ENCODE results near the gene ZWILCH. TPM values are rescaled to one million over a fixed set of nuclear protein-coding genes. Genes with fewer than 3 reads are reported as not detected.
"Not testable (repeated sequence)": the region's sequence is repeated elsewhere in the genome, so short reads cannot be mapped to it uniquely, and the experiment has no call there.

The ZWILCH gene
- total RNA-seq, 1 experiment from 2014 or later = 87.0 TPM

DNA sequence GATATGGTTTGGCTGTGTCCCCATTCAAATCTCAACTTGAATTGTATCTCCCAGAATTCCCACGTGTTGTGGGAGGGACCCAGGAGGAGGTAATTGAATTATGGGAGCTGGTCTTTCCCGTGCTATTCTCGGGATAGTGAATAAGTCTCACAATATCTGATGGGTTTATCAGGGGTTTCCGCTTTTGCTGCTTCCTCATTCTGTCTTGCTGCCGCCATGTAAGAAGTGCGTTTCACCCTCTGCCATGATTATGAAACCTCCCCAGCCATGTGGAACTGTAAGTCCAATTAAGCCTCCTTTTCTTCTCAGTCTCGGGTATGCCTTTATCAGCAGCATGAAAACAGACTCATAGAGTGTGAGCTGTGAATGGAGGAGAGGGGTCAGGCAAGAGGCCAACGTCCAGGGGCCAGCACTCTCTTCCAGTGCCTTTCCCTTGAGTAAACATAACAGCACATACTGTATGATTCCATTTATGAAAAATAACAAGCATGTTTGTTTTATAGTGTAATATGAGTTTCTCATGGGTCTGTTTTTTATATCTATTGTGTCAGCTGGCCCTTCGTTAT is 76.9 kb downstream of the ZWILCH start:
- DNase-seq (ENCODE audit: low read depth) = no peak

DNA sequence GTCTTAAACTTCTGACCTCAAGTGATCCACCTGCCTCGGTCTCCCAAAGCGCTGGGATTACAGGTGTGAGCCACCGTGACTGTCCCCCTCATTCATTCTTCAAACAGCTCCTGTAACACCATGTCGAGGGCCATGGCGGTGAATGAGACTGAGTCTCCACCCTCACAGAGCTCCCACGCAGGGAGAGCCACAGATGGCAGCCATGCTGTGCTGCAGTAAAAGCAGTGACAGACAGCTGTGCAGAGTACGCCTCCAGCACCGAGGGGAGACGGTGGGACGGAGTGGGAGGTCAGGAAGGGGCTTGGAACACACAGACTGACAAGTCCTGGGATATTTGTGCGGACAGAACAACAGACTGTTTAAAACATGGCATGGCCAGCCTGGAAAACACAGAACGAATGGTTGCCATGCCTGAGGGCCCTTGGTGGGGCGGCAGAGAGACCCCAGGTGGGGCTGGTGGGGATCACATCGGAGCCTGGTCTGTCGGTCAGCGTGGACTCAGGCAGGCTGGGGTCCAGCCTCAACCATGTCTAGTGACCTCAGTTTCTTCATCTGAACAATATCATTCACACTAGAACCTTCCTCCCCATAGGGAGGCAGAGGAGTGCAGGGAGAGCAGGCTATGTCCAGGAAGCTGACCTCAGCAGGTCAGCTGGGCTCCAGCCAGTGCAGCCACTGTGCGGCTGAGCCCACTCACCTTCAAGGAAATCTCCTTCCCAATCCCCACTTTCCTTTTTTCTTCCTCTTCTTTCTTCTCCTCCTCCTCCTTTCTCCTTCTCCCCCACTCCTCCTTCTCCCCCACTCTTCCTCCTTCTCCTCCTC is 81.2 kb downstream of the ZWILCH start:
- DNase-seq (ENCODE audit: low read depth) = no peak

DNA sequence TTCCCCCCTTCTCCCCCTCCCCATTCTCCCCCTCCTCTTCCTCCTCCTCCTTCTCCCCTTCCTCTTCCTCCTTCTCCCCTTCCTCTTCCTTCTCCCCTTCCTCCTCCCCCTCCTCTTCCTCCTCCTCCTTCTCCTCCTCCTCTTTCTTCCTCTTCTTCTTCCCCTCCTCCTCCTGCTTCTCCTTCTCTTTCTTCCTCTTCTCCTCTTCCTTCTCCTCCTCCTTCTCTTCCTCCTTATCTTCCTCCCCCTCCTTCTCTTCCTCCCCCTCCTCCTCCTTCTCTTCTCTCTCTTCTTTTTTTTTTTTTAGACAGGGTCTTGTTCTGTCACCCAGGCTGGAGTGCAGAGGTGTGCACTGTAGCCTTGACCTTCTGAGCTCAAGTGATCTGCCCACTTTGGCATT is 81.9 kb downstream of the ZWILCH start:
- no peak for DNase-seq (ENCODE audit: low read depth)

- DNase-seq (ENCODE audit: low read depth) = no peak
Observed at GRCh38 chr15:66587749-66588148, 82.6 kb downstream of the ZWILCH start.

GRCh38 chr15:66588537-66588936 is 83.4 kb downstream of the ZWILCH start:
- DNase-seq (ENCODE audit: low read depth) = no peak

- no peak for DNase-seq (ENCODE audit: low read depth)
Observed at GRCh38 chr15:66588971-66589370, 83.8 kb downstream of the ZWILCH start.

- DNase-seq (ENCODE audit: low read depth) = not testable (repeated sequence)
Observed at GRCh38 chr15:66589429-66589828, 84.3 kb downstream of the ZWILCH start.

DNA sequence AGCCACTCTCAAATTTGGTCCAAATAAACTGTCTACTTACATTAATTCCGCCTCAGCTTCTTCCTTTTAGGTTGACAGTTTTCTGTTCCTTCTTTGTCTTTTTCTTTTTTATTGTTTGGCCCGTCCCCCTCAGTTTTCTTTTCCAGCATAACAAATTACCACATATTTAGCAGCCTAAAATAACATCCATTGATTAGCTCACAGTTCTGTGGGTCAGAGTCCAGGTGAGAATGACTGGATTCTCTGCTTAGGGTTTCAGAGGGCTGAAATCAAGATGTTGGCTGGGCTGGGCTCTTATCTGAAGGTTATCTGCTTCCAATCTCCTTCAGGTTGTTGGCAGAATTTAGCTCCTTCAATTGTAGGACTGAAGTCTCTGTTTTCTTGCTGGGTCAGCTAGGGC is 85.3 kb downstream of the ZWILCH start:
- DNase-seq (ENCODE audit: low read depth) = no peak

- DNase-seq (ENCODE audit: low read depth) = no peak
Observed at GRCh38 chr15:66591322-66591862, 86.3 kb downstream of the ZWILCH start.

GRCh38 chr15:66592505-66593218 is 87.5 kb downstream of the ZWILCH start:
- DNase-seq (ENCODE audit: low read depth) = no peak

DNA sequence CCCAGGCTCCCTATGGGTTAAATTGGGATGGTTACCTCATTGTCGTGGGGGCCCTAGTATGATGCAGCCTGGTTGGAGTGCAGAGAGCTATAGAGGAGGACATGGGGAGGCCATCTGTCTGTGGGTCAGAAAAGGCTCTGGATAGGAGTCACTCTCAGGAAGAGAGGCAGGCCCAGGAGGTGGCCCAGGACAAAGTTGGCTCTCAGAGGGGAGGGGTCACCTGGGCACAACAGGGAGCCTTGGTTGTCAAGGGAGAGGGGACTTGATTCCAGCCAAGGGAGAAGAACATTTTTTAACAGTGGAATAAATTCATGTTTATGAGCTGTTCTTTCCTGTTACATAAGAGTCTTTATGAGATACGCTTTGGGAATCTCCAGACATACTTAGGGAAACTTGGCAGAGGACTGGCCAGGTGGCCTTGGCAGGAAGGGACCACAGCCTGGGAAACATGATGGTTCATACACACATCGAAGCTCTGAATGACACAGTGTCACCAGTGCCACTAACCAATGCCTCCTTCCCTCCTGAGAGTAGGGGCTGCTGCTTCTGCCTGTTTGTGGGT is 88.2 kb downstream of the ZWILCH start:
- DNase-seq (ENCODE audit: low read depth) = no peak

GRCh38 chr15:66594344-66594743 is 89.2 kb downstream of the ZWILCH start:
- DNase-seq (ENCODE audit: low read depth) = no peak

- DNase-seq (ENCODE audit: low read depth) = no peak
Observed at GRCh38 chr15:66594836-66595235, 89.7 kb downstream of the ZWILCH start.

GRCh38 chr15:66595332-66595731 is 90.2 kb downstream of the ZWILCH start:
- DNase-seq (ENCODE audit: low read depth) = no peak

- peak; percentile 18 for DNase-seq (ENCODE audit: low read depth)
Observed at GRCh38 chr15:66595931-66596545, 90.9 kb downstream of the ZWILCH start.

- no peak for DNase-seq (ENCODE audit: low read depth)
Observed at GRCh38 chr15:66598095-66598815, 93.1 kb downstream of the ZWILCH start.

Other genes starting within 250 kb of the ZWILCH start
- 10.5 and 18.7 TPM in 2 replicates for gene DIS3L, start 211.8 kb upstream of the ZWILCH start, total RNA-seq (2014; rRNA removed; shearing (Covaris generic))
- gene TIPIN, start 148.6 kb upstream of the ZWILCH start, total RNA-seq (2014; rRNA removed; shearing (Covaris generic)) = 19.2 and 21.4 TPM in 2 replicates
- 57.1 and 73.4 TPM in 2 replicates for gene MAP2K1, start 118.4 kb upstream of the ZWILCH start, total RNA-seq (2014; rRNA removed; shearing (Covaris generic))
- 25.4 and 28.4 TPM in 2 replicates for gene SNAPC5, start 7.6 kb upstream of the ZWILCH start, total RNA-seq (2014; rRNA removed; shearing (Covaris generic))
- gene RPL4, start 471 bp upstream of the ZWILCH start, total RNA-seq (2014; rRNA removed; shearing (Covaris generic)) = 5,469 and 6,147 TPM in 2 replicates
- 2.2 and 2.8 TPM in 2 replicates for gene LCTL, start 60.7 kb downstream of the ZWILCH start, total RNA-seq (2014; rRNA removed; shearing (Covaris generic))
- gene SMAD6, start 196.9 kb downstream of the ZWILCH start, total RNA-seq (2014; rRNA removed; shearing (Covaris generic)) = 2.0 and 2.7 TPM in 2 replicates

Measured in RPMI7951 (cell line).